T-helper 2 cell treated with Interferon-gamma antibody and Interleukin-4, amounts not matched to agents 100 ng/mL and 5 ng/mL, for 36 hours (primary cell): ENCODE results near the gene ZNF638. TPM values are rescaled to one million over a fixed set of nuclear protein-coding genes. Genes with fewer than 3 reads are reported as not detected.

Source experiments
- intact Hi-C: fragments of 100-400 bp; cut with micrococcal nuclease; formaldehyde crosslinking; loops from one replicate; pipeline ENCODE4 v1.15.1; 2023
- total RNA-seq: library from RNA; stranded (reverse); gene quantifications from 2 replicates; pipeline ENCODE4 v1.2.3, GENCODE V29; 2022

The ZNF638 gene
- total RNA-seq, 1 donor from 2014 or later = 96.0 TPM

DNA sequence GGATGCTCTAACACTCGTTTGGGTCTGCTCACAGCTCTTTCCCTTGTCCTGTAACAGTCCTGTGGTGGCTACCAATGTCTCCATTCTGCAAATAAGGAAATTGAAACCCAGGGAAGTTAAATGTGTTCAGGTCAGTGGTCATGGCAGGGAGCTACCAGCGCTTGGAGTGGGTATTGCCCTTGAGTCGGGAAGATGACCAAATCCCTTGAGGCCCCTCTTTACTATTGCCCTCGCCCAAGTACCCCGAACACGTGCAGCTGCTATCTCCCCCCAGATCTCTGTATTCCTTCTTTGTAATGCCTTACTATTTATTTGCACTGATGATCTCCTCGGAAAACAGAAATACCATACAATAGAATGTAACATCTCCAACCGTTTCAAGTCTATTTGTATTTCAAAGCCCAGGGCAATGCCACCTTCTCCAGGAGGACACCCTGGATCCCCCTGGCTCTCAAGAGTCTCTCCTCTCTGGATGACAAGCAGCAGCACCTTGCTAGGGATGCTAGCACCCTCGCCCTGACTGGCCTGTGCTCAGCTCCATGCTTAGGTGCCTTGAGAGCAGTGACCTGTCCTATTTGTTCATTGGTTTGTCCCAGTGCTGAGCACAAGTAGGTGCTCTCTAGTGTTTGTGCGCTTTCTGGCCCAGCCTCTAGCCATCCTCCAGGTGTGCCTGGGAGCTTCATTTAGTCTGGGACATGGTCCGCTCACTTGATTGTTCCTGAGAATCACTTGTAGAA, 136.9 kb downstream of the ZNF638 start:
- intact Hi-C loops = no loop called here

DNA sequence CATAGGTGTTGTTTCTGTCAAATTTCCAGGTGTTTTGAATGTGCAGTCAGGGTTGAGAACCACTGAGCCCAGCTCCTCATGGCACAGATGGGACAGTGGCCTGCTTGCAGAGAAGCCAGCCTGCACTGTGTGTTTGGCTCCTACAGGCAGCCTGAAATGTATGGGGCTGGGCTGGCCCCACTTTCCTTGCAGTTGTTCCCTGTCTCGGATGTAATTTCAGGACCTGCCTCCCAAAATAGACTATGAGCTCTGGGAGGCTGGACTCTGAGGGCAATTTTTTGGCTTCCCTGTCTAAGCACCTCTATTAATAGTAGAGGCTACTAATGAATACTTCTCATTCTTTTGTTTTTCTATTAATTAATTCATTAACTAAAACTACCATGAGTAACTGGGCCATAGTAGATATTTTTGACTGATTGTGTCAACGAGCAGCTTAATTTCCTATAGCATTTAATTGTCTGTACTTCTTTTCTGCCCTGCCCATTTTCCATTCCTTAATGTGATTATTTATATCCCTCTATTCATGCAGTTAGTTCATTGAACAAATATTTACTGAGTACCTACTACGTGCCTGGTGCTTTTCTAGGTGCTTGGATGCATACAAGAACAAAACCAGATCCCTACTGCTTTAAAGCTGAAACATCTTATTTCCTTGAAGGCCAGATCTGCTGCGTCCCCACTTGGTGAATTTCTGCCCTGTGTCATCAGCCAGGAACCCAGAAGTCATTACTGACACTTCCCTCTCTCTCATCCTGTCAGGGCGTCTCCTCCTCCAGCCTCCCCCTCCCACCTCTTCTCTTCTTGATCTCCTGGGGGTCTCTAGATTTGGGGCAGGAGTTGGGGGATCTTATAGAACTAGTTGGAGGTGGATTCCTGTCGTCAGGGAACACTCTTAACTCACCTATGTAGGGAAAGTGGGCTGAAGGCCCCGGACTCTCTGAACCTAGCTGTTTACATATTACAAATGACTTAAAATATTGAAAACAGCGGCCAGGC, 138.1 kb downstream of the ZNF638 start:
- intact Hi-C loops = no loop called here

DNA sequence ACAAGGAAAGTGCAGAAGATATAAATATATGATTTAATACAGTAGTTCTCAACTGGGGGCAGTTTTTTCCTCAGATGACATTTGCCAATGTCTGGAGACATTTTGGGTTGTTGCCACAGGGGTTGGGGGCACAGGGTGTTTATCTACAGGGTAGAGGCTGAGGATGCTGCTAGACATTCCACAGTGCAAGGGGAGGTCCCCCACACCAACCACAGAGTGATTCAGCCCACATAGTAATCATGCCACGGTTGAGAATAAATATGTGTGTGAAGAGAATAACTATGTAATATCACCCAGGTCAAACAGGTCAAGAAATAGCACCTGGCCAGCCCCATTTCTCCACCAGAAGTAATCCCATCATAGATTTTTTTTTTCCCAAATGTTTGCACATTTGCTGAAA, 139.7 kb downstream of the ZNF638 start:
- intact Hi-C loops = no loop called here

DNA sequence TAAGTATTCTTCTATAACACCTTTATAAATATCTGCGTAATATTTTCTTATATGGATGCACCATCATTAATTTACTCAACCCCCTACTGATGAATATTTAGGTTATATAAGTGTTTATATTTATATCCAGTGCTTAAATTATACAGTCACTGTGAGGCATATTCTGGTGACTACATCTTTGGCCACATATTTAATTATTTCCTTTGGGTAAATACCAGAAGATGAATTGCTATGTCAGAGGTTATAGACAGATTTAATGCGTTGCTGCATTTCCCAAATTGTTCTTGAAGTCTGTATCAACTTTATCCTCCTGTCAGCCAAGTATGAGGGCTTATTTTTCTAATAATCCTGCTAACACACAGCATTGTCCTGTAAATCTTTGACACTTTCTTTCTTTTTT, 140.4 kb downstream of the ZNF638 start:
- intact Hi-C loops = no loop called here

DNA sequence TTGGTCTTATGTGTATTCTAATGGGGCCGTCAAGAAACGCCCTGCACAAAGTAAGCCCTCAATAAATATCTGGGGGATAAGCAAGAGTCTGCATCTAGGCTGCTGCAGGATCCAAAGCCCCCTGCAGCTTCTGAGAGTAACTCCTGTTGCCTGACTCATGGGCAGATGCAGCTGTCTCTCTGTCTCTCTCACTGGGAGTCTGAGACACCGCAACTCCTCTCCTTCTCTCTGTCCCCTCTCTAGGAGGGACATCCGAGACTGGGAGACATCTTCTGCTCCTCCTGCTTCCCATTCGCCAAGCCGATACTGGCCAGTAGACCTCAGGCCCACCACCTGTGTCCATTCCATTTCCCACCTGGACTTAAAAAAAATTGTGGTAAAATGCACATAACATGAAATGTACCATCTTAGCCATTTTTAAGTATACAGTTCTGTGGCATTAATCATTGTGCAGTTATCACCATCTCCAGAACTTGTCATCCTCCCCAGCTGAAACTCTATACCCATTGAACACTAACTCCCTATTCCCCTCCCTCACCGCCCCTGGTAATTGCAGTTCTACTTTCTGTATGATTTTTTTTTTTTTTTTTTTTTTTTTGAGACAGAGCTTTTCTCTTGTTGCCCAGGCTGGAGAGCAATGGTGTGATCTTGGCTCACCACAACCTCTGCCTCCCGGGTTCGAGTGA, 141.9 kb downstream of the ZNF638 start:
- intact Hi-C loops = no loop called here

DNA sequence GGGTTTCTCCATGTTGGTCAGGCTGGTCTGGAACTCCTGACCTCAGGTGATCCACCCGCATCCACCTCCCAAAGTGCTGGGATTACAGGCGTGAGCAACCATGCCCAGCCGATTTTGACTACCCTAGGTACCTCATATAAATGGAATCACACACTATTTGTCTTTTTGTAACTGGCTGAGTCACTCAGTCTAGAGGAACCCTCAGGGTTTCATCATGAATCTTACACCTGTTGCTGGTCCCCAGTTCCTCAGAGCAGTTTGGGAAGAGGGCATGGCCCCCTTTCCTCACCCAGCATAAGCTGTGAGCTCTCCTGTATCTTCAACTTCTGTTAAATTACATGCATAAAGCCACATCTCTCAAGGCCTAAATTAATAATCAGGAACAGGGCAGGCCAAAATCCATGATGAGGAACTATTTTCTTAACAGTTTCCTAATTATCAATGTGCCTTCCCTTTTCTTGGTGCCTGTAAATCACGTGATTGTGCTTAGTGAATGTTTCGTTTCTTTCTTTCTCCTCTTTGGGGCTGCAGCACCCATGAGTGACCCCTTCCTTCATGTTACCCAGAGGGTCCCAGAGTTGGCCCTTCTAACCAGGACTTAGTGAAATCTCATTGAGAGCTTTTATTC, 142.6 kb downstream of the ZNF638 start:
- intact Hi-C loops = no loop called here

DNA sequence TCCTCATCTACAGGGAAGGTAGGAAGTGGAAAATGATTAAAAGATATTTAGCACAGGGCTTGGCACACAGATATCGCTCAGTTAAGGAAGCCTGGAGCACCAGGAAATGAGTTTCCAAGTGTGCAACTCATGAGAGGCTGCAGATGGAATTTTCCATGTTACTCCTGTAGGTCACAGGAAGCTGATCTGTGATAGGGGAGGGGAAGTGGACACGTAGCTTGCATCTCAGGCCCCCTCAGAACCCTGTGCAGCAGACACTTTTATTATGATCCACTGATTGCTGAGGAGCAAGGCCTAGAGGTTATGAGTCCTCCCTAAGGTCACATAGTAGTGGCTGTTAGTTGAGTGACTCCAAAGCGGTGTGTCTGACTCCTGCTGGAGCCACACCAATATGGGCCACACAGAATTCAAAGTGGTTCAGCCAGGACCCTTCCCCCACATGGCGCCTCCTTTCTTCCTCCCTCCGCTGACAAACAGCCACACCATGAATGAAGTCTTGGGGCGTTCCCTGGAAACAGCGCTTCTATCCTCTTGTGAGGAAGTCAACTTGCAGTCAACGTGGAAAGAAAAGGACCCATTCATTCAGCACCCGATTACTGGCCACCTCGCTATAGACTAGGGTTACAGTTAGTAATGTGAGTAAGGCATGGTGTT, 143.3 kb downstream of the ZNF638 start:
- intact Hi-C loops = no loop called here

DNA sequence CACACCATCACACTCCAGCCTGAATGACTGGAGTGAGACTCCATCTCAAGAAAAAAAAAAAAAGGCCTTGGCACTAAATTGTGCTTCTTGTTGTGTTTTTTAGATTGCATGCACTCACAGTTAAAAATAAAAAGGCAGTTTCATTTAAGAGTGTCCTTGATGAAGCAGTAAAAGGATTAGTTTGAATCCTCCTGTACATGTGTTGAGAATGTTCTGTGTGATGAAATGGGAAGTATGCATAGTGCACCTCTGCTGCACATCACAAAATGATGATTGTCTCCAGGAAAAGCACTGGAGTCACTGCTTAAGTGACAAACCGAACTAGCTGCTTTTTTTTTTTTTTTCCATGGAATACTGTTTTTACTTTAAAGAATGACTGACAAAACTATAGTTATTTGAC, 144.9 kb downstream of the ZNF638 start:
- intact Hi-C loops = no loop called here

DNA sequence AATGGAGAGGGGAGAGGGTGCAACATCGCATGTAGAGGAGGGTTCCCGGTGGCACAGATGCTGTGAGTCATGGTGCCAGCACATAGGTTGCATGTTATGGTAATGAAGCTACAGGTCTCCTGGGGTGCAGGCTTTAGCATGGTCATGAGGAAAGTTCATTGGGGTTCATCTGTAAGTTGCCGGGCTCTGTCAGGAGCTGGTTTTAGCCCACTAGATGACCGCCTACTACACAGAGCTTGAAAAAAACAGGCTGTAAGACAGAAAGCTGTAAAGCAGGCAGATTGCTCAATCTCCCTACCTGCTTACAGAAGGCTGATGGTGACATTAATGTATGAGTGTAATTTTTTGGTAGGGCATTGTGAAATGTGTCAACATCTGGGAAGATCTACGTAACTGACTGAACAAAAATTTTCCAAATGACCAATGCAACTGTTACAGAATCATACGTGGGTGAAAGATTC, 145.7 kb downstream of the ZNF638 start:
- intact Hi-C loops = no loop called here

DNA sequence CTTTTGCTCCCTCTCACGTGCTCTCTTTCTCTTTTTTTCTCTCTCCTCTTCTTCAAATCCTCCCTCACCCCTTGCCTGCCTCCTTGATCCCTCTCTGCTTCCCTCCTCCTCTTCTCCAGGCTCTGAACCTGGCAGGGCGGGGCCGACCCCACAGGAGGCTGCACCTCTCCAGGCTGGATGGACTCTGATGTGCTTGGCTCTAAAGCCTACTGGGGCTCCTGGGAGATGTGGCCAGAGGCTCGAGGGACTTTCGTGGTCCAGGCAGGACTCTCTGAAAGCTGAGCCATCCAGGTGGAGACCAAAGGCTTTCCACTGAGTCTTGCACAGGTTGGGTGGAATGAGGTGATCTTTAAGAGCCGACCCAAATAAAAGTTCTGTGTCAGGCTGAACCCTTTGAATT, 147.2 kb downstream of the ZNF638 start:
- intact Hi-C loops = no loop called here

DNA sequence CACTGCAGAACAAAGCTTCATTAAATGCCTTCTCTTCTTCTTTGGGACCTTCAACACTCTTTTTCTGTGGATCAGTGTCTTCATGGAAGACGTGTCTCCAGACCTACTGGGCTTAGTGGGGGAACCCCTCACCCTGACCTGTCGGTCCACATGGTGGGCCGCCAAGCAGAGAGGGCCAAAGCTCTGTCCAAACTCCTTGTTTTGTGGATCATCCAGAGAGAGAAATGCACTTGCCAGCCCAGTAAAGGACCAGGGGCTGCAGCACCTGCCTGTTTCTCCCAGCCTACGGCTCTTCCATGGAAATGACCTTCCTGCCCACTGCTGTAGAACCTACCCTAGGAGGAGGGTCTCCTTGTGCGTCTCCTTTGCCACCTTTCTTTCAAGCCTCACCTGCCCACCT, 147.7 kb downstream of the ZNF638 start:
- intact Hi-C loops = no loop called here

DNA sequence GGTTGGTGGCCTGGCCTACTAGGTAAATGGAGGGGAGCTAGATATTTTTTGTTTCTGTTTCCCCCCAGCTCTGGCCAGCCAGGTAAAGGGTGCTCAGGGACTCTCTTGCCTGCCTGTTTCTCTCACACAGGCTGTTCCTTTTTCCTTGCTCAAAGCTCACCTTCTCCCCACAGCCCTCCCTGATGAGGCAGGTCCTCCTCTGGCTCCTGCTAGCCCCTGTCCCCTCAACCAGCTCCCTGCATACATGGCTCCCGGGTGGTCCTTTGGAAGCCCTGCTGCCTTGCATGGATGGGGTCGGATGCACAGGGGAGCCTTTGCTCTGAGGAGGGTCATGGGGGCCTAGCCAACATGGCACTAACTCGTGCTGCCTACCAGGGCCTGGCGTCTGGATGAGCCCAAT, 149.5 kb downstream of the ZNF638 start:
- intact Hi-C loops = no loop called here

DNA sequence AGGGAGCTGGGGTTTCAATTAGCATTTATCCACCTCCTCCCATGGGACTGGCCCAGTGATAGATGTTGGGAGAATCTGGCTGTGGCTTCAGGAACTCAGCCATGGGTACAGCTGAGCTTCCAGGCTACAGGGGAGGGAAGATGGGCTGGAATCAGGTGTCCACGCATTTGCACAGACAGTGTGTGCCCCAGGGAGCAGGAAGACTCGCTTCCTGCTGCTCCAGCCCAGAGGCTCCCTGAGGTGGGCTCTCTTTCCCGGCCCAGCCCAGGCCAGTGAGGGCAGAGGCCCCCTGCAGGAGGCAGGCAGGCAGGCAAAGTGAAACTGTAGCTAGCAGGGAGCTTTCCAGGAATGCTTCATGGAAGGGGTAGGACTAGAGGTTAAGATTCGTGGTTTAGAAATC, 150.5 kb downstream of the ZNF638 start:
- intact Hi-C loops = no loop called here

DNA sequence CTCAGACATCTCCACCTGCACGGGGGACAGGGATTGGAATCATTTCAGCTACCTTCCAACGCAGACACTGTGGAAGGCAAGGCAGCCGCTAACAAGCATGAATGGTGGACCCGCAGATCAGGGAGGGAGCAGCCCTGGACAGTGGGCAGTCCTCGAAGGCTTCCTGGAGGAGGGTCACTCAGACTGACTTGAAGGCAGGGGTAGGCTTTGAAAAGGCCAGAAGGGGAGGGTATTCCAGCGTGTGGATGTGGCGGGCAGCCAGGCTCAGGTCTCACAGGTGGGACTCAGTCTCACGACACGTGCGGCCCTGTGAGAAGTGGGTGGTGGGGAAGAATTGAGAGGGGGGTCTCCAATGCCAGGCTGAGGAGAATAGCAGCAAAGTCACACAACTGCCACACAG, 151.7 kb downstream of the ZNF638 start:
- intact Hi-C loops = no loop called here

DNA sequence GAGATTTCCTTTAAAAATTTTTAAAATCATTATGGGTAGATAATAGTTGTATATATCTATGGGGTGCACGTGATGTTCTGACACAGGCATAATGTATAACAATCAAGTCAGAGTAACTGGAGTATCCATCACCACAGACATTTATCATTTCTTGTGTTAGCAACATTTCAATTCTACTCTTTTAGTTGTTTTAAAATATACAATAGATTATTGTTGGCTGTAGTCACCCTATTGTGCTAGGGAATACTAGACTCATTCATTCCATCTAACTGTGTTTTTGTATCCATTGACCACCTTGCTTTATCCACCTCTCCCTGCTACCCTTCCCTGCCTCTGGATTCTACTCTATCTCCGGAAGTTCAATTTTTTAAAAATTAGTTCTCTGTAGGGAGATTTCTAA, 152.8 kb downstream of the ZNF638 start:
- intact Hi-C loops = no loop called here

Other genes starting within 250 kb of the ZNF638 start
- gene MCEE, start 201.6 kb upstream of the ZNF638 start, total RNA-seq = 16.7 and 20.1 TPM in 2 replicates
- gene MPHOSPH10, start 201.1 kb upstream of the ZNF638 start, total RNA-seq = 39.6 and 43.1 TPM in 2 replicates
- gene PAIP2B, start 104.7 kb upstream of the ZNF638 start, total RNA-seq = 0.82 and 0.89 TPM in 2 replicates
- not detected in 2 replicates for gene DYSF, start 121.8 kb downstream of the ZNF638 start, total RNA-seq